Stimulated activated CD4-positive, alpha-beta T cell treated with anti-CD3 and anti-CD28 coated beads, Interleukin-12 subunit alpha, Interleukin-12 subunit beta, amount 100 ng/mL, for 4 hours (primary cell): ENCODE data around the gene OR52H1.
"Not testable (repeated sequence)": the region's sequence is repeated elsewhere in the genome, so short reads cannot be mapped to it uniquely, and the experiment has no call there.

Experiments
- DNase-seq: peaks from one replicate; pipeline ENCODE4 v3.0.0-alpha.2; 2020

The OR52H1 gene

GRCh38 chr11:5548440-5548839 is at the start of gene OR52H1:
Gene OR52H1, minus strand, starts transcription at chr11:5548540. Its CDS starts 3,035 bp downstream, at chr11:5545505.
- no peak for DNase-seq

- DNase-seq: no peak
Measured at GRCh38 chr11:5597953-5598352, 49.6 kb upstream of the OR52H1 start.

GRCh38 chr11:5596607-5597201 is 48.4 kb upstream of the OR52H1 start, which contains the start of gene TRIM6:
Gene TRIM6, plus strand, starts transcription at chr11:5596637. Its CDS starts 261 bp downstream, at chr11:5596898.
- DNase-seq: no peak

GRCh38 chr11:5593146-5593545 is 44.8 kb upstream of the OR52H1 start:
- DNase-seq: no peak

GRCh38 chr11:5592615-5593014 is 44.3 kb upstream of the OR52H1 start:
- DNase-seq: no peak

- no peak for DNase-seq
Measured at GRCh38 chr11:5591613-5592012, 43.3 kb upstream of the OR52H1 start.

GRCh38 chr11:5589906-5590305 is 41.6 kb upstream of the OR52H1 start:
- not testable (repeated sequence) for DNase-seq

- not testable (repeated sequence) for DNase-seq
Measured at GRCh38 chr11:5584458-5584857, 36.1 kb upstream of the OR52H1 start.

- no peak for DNase-seq
Measured at GRCh38 chr11:5581014-5581413, 32.7 kb upstream of the OR52H1 start.

- DNase-seq: no peak
Measured at GRCh38 chr11:5580577-5580976, 32.2 kb upstream of the OR52H1 start, which contains the start of gene OR52B6. Gene OR52B6, plus strand, starts transcription at chr11:5580877. Its CDS starts 0 bp downstream, at chr11:5580877.

GRCh38 chr11:5577101-5577500 is 28.8 kb upstream of the OR52H1 start:
- DNase-seq: no peak

GRCh38 chr11:5575152-5575551 is 26.8 kb upstream of the OR52H1 start:
- DNase-seq: no peak

GRCh38 chr11:5574654-5575053 is 26.3 kb upstream of the OR52H1 start:
- no peak for DNase-seq

GRCh38 chr11:5564259-5565019 is 16.1 kb upstream of the OR52H1 start:
- no peak for DNase-seq

GRCh38 chr11:5557751-5558150 is 9.4 kb upstream of the OR52H1 start:
- DNase-seq: no peak

GRCh38 chr11:5556596-5557188 is 8.4 kb upstream of the OR52H1 start:
- DNase-seq: no peak

- no peak for DNase-seq
Measured at GRCh38 chr11:5553343-5553742, 5.0 kb upstream of the OR52H1 start.

- no peak for DNase-seq
Measured at GRCh38 chr11:5550440-5551095, 2.2 kb upstream of the OR52H1 start.

GRCh38 chr11:5547982-5548381 is 358 bp downstream of the OR52H1 start:
- DNase-seq: no peak

GRCh38 chr11:5546457-5546856 is 1.9 kb downstream of the OR52H1 start:
- DNase-seq: no peak

GRCh38 chr11:5541427-5541826 is 6.9 kb downstream of the OR52H1 start:
- no peak for DNase-seq

- no peak for DNase-seq
Measured at GRCh38 chr11:5536482-5536881, 11.9 kb downstream of the OR52H1 start.

- DNase-seq: no peak
Measured at GRCh38 chr11:5534046-5534445, 14.3 kb downstream of the OR52H1 start.
